Naive thymus-derived CD4-positive, alpha-beta T cell (primary cell): ENCODE results near the gene SEMA6A. TPM values are rescaled to one million over a fixed set of nuclear protein-coding genes. Genes with fewer than 3 reads are reported as not detected.

ENCODE experiments used
- ATAC-seq: fragments of 150-1000 bp; cut with Tn5 transposase; 2 replicates; pipeline ENCODE4 v1.10.0; 2021; ENCODE audit warnings: mild to moderate bottlenecking, moderate library complexity
- CTCF ChIA-PET: fragments of 350-600 bp; sonication (Branson Sonifier 250); formaldehyde crosslinking; loops from one replicate; lab custom pipeline; 2021; ENCODE audit warnings: antibody characterized with exemption; lab: Charles Lee
- POLR2A ChIA-PET: fragments of 350-600 bp; sonication (Branson Sonifier 250); formaldehyde crosslinking; loops from one replicate; lab custom pipeline; 2021; ENCODE audit warnings: antibody characterized with exemption, inconsistent platforms; lab: Charles Lee
- DNase-seq, 9 donors: peaks; one replicate each; pipeline versions ENCODE4 v3.0.0 to v3.0.0-alpha.2; 2020 to 2022; ENCODE audit warnings: mixed read lengths in 1 of 9
- H3K27ac ChIP-seq: one replicate; pipeline ENCODE4 v1.7.0; 2013; ENCODE audit warnings: mild to moderate bottlenecking, low read depth, low read length, moderate library complexity
- H3K27me3 ChIP-seq, 2 donors: one replicate each; pipeline ENCODE4 v1.7.0; 2013; ENCODE audit warnings: low read length in 2 of 2, mild to moderate bottlenecking in 2 of 2, moderate library complexity in 2 of 2; ENCODE audit not compliant: control insufficient read depth in 2 of 2, insufficient read depth in 2 of 2
- H3K36me3 ChIP-seq, 3 experiments: 1 replicate in 2 of 3; 2 replicates in 1 of 3; pipeline ENCODE4 v1.7.0; 2013; ENCODE audit warnings: low read length in 3 of 3, mild to moderate bottlenecking in 3 of 3, moderate library complexity in 1 of 3; ENCODE audit not compliant: insufficient read depth in 3 of 3, control insufficient read depth in 2 of 3
- H3K4me1 ChIP-seq, 2 donors: one replicate each; pipeline ENCODE4 v1.7.0; 2013; ENCODE audit warnings: low read length in 2 of 2, mild to moderate bottlenecking in 2 of 2, moderate library complexity in 1 of 2; ENCODE audit not compliant: control insufficient read depth in 2 of 2, insufficient read depth in 2 of 2
- H3K4me3 ChIP-seq: 2 replicates; pipeline ENCODE4 v1.7.0; 2013; ENCODE audit warnings: mild to moderate bottlenecking, low read length
- H3K9me3 ChIP-seq, 3 experiments: 1 replicate in 2 of 3; 2 replicates in 1 of 3; pipeline ENCODE4 v1.7.0; 2013; ENCODE audit warnings: low read length in 3 of 3; ENCODE audit not compliant: control insufficient read depth in 2 of 3
- H3K27ac Mint-ChIP-seq, 9 donors: one replicate each; pipeline ENCODE4 v1.8.0; 2020 to 2022; ENCODE audit warnings: mixed read lengths in 9 of 9, mild to moderate bottlenecking in 8 of 9, moderate library complexity in 5 of 9, inconsistent platforms in 2 of 9
- H3K27me3 Mint-ChIP-seq, 5 donors: one replicate each; pipeline ENCODE4 v1.8.0; 2021 to 2022; ENCODE audit warnings: mixed read lengths in 5 of 5, mild to moderate bottlenecking in 1 of 5
- H3K36me3 Mint-ChIP-seq, 5 donors: one replicate each; pipeline ENCODE4 v1.8.0; 2020 to 2022; ENCODE audit warnings: mixed read lengths in 5 of 5, mild to moderate bottlenecking in 3 of 5, inconsistent platforms in 1 of 5
- H3K4me1 Mint-ChIP-seq, 7 donors: one replicate each; pipeline ENCODE4 v1.8.0; 2020 to 2022; ENCODE audit warnings: mixed read lengths in 7 of 7, mild to moderate bottlenecking in 3 of 7, inconsistent platforms in 1 of 7
- H3K4me3 Mint-ChIP-seq, 10 donors: one replicate each; pipeline ENCODE4 v1.8.0; 2020 to 2022; ENCODE audit warnings: mild to moderate bottlenecking in 10 of 10, mixed read lengths in 10 of 10, moderate library complexity in 6 of 10, inconsistent platforms in 2 of 10
- H3K9me3 Mint-ChIP-seq, 11 donors: one replicate each; pipeline ENCODE4 v1.8.0; 2020 to 2022; ENCODE audit warnings: mixed read lengths in 11 of 11, mild to moderate bottlenecking in 4 of 11, inconsistent platforms in 1 of 11, moderate library complexity in 1 of 11
- intact Hi-C, 2 donors: fragments of 100-400 bp; cut with micrococcal nuclease; formaldehyde crosslinking; loops; one replicate each; pipeline ENCODE4 v1.15.1; 2023
- polyA plus RNA-seq, 2 donors: library from polyadenylated mRNA; unstranded; fragments of 300-500 nt; fragmentation: Illumina TruSeq; gene quantifications; one replicate each; pipeline ENCODE4 v1.2.3, GENCODE V29; 2021
- total RNA-seq, 6 experiments: library from RNA in 5 of 6; stranded (reverse) in 5 of 6; gene quantifications; 1 replicate in 5 of 6; 2 replicates in 1 of 6; pipeline ENCODE4 v1.2.3 and lab custom pipeline; 2021 to 2026

The SEMA6A gene
- total and polyA plus RNA-seq, 7 experiments from 2014 or later = 0.87 to 1.5 TPM; not detected in 5

- H3K9me3 Mint-ChIP-seq = peaks cover 0 to 4% (median 0%) of the 10 kb centered on the region in 11 donors
- H3K4me3 Mint-ChIP-seq = no peak overlapping the region
- intact Hi-C loops = no loop called here
- DNase-seq (no peak), ATAC-seq (no peak)
- ChIA-PET POLR2A (no interaction called here), CTCF (interaction anchor here (0.6 kb wide), 1 partner anchor 219 kb away, joined by 4 read pairs; no protein-coding TSS in a partner anchor)
- H3K27ac Mint-ChIP-seq = no peak overlapping the region
- no peak overlapping the region for H3K27ac ChIP-seq
- peaks cover 0 to 1% (median 0%) of the 10 kb centered on the region in 7 donors for H3K4me1 Mint-ChIP-seq
- H3K36me3 ChIP-seq = no peaks in the 10 kb centered on the region
- H3K9me3 ChIP-seq = no peaks in the 10 kb centered on the region
- H3K4me1 ChIP-seq = no peaks in the 10 kb centered on the region
- peaks cover 0 to 22% (median 7%) of the 10 kb centered on the region in 5 donors for H3K36me3 Mint-ChIP-seq
- no peaks in the 10 kb centered on the region for H3K27me3 ChIP-seq
- H3K4me3 ChIP-seq = no peak overlapping the region
- no peaks in the 10 kb centered on the region for H3K27me3 Mint-ChIP-seq
Measured at GRCh38 chr5:116484645-116485044, 90.0 kb downstream of the SEMA6A start.

- Histone ChIP-seq H3K27me3 (no peaks in the 10 kb centered on the region), H3K27ac (no peak overlapping the region), H3K4me1 (no peaks in the 10 kb centered on the region), H3K4me3 (no peak overlapping the region), H3K9me3 (no peaks in the 10 kb centered on the region), H3K36me3 (no peaks in the 10 kb centered on the region)
- ChIA-PET POLR2A (interaction anchor here (0.6 kb wide), 1 partner anchor 42 kb away, joined by 3 read pairs; no protein-coding TSS in a partner anchor), CTCF (no interaction called here)
- H3K27ac Mint-ChIP-seq = no peak overlapping the region
- DNase-seq (no peak), ATAC-seq (no peak)
- intact Hi-C loops = no loop called here
- H3K36me3 Mint-ChIP-seq = peaks cover 0 to 37% (median 21%) of the 10 kb centered on the region in 5 donors
- peaks cover 0 to 1% (median 0%) of the 10 kb centered on the region in 7 donors for H3K4me1 Mint-ChIP-seq
- H3K9me3 Mint-ChIP-seq = peaks cover 0 to 13% (median 4%) of the 10 kb centered on the region in 11 donors
- no peaks in the 10 kb centered on the region for H3K27me3 Mint-ChIP-seq
- H3K4me3 Mint-ChIP-seq = no peak overlapping the region
Measured at GRCh38 chr5:116482394-116482793, 92.2 kb downstream of the SEMA6A start.

DNA sequence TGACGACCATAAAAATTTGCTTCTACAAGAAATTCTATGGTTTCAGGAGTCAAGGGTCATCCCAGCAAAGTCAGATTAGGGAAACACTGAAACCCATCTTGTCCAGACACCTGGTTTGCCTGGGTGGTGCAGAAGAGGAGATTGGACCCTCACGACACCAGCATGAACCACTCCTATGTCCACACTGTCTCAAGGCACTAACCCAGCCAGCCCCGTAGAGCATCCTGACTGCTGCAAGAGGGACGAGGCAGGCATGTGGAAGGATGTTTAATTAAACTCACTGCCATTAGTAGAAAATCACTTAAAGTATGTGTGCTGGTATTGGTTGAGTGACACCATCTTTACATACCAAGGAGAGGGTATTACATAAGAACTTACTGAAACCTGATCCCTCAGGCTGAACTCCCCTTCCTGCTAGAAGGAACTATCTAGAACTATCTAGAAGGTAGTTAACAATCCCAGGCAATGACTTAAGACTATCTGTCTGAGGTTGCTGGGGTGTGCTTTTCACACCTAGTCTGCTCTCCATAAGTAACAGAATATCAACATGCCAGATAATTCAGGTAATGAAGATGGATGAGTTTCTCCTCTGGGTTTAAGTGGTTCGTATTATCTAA lies 93.6 kb downstream of the SEMA6A start:
- Mint-ChIP-seq H3K27me3 (peaks cover 0 to 4% (median 0%) of the 10 kb centered on the region in 5 donors), H3K4me1 (no peaks in the 10 kb centered on the region), H3K4me3 (no peak overlapping the region), H3K9me3 (peaks cover 0 to 26% (median 14%) of the 10 kb centered on the region in 11 donors), H3K27ac (no peak overlapping the region), H3K36me3 (peaks cover 0 to 45% (median 33%) of the 10 kb centered on the region in 5 donors)
- no peak for DNase-seq
- H3K27ac ChIP-seq = no peak overlapping the region
- ChIA-PET POLR2A (no interaction called here), CTCF (no interaction called here)
- H3K9me3 ChIP-seq = peaks cover 0 to 13% (median 0%) of the 10 kb centered on the region in 3 experiments
- H3K4me3 ChIP-seq = no peak overlapping the region
- ATAC-seq = no peak
- intact Hi-C loops = no loop called here
- H3K4me1 ChIP-seq = no peaks in the 10 kb centered on the region
- H3K36me3 ChIP-seq = no peaks in the 10 kb centered on the region
- no peaks in the 10 kb centered on the region for H3K27me3 ChIP-seq

- Histone ChIP-seq H3K4me3 (no peak overlapping the region), H3K27ac (no peak overlapping the region), H3K36me3 (no peaks in the 10 kb centered on the region), H3K27me3 (no peaks in the 10 kb centered on the region), H3K4me1 (no peaks in the 10 kb centered on the region), H3K9me3 (peaks cover 0 to 15% (median 0%) of the 10 kb centered on the region in 3 experiments)
- H3K9me3 Mint-ChIP-seq = peaks cover 6 to 36% (median 14%) of the 10 kb centered on the region in 11 donors
- H3K4me3 Mint-ChIP-seq = no peak overlapping the region
- peaks cover 0 to 4% (median 0%) of the 10 kb centered on the region in 5 donors for H3K27me3 Mint-ChIP-seq
- intact Hi-C loops = no loop called here
- H3K27ac Mint-ChIP-seq = no peak overlapping the region
- peaks cover 0 to 52% (median 40%) of the 10 kb centered on the region in 5 donors for H3K36me3 Mint-ChIP-seq
- ChIA-PET POLR2A (no interaction called here), CTCF (no interaction called here)
- H3K4me1 Mint-ChIP-seq = no peaks in the 10 kb centered on the region
- ATAC-seq (no peak), DNase-seq (no peak)
Measured at GRCh38 chr5:116479776-116480675, 94.6 kb downstream of the SEMA6A start.

DNA sequence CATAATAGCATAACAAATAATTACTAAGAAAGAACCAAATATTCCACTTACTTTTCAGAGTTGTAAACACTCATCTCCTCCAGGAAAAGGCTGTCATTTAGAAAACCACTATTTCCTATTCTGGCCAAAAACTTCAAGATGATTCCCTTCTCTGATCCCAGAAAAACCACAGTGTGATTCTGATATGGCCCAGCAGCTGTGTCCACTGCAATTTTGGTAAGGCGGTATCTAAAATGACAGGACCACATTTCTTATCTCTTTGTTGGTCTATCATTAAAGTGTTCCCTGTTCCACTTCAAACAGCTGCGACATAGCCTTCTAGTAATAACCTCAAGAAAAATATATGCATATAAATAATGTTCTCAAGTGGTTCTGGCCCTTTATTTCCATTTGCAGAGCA lies 96.1 kb downstream of the SEMA6A start:
- Mint-ChIP-seq H3K4me1 (no peaks in the 10 kb centered on the region), H3K9me3 (peaks cover 6 to 50% (median 14%) of the 10 kb centered on the region in 11 donors), H3K27ac (no peak overlapping the region), H3K36me3 (peaks cover 0 to 61% (median 46%) of the 10 kb centered on the region in 5 donors), H3K27me3 (peaks cover 0 to 4% (median 0%) of the 10 kb centered on the region in 5 donors), H3K4me3 (no peak overlapping the region)
- POLR2A ChIA-PET = no interaction called here
- Histone ChIP-seq H3K27ac (no peak overlapping the region), H3K27me3 (no peaks in the 10 kb centered on the region), H3K36me3 (no peaks in the 10 kb centered on the region), H3K4me1 (no peaks in the 10 kb centered on the region), H3K9me3 (peaks cover 0 to 15% (median 0%) of the 10 kb centered on the region in 3 experiments), H3K4me3 (no peak overlapping the region)
- no peak for DNase-seq
- intact Hi-C loops = no loop called here
- ATAC-seq = no peak
- CTCF ChIA-PET = no interaction called here

DNA sequence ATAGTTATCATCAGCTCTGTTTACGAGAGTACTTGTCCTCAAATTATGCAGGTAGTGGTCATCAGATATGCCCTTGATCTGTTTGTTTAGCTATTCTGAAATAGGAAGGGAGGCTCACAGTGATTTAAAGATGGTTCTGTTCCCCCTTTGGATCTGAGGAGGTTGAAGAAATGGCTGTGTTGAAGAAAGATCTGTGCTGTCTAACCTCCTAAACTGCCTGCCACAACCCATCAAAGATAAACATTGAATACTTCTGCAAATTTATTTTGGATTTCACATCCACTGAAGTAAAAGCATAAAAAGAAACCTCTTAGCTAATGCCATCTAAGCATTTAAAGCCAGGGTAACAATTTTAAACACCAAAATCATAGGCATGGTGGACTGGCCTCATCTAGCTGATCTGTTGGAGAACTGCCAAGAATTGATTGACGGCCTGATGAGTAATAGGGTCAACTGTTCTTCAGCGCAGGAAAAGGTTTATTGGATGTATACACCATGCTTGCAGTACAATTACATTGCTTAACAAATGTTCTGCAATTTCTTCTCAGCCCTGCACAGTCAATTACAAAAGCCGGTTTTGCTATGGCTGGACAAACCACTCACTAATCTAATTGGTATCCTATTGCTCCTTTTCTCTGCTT lies 97.6 kb downstream of the SEMA6A start:
- H3K36me3 Mint-ChIP-seq = peaks cover 0 to 67% (median 61%) of the 10 kb centered on the region in 5 donors

More for the DNA sequence above, 97.6 kb downstream of the SEMA6A start:
- no peak overlapping the region for H3K27ac Mint-ChIP-seq
- no peaks in the 10 kb centered on the region for H3K27me3 ChIP-seq
- no peak overlapping the region for H3K27ac ChIP-seq
- no peaks in the 10 kb centered on the region for H3K36me3 ChIP-seq
- DNase-seq (no peak), ATAC-seq (no peak)
- H3K9me3 ChIP-seq = peaks cover 0 to 15% (median 0%) of the 10 kb centered on the region in 3 experiments
- no peaks in the 10 kb centered on the region for H3K4me1 Mint-ChIP-seq
- H3K27me3 Mint-ChIP-seq = peaks cover 0 to 4% (median 0%) of the 10 kb centered on the region in 5 donors
- no peaks in the 10 kb centered on the region for H3K4me1 ChIP-seq
- POLR2A ChIA-PET = interaction anchor here (0.6 kb wide), 1 partner anchor 9 kb away, joined by 3 read pairs; no protein-coding TSS in a partner anchor
- H3K4me3 Mint-ChIP-seq = no peak overlapping the region
- intact Hi-C loops = no loop called here
- H3K4me3 ChIP-seq = no peak overlapping the region
- H3K9me3 Mint-ChIP-seq = peaks cover 6 to 56% (median 17%) of the 10 kb centered on the region in 11 donors
- CTCF ChIA-PET = no interaction called here
